ENCODE measurements around the gene STAT5B. TPM values are rescaled to one million over a fixed set of nuclear protein-coding genes. Genes with fewer than 3 reads are reported as not detected.

Gene STAT5B
- total and polyA plus RNA-seq, 9 of the 15 experiments (the other 6 are each of a cell fraction or from before 2014, with no cell fraction given) = 20.8 to 176 (median 92.4) TPM

DNA sequence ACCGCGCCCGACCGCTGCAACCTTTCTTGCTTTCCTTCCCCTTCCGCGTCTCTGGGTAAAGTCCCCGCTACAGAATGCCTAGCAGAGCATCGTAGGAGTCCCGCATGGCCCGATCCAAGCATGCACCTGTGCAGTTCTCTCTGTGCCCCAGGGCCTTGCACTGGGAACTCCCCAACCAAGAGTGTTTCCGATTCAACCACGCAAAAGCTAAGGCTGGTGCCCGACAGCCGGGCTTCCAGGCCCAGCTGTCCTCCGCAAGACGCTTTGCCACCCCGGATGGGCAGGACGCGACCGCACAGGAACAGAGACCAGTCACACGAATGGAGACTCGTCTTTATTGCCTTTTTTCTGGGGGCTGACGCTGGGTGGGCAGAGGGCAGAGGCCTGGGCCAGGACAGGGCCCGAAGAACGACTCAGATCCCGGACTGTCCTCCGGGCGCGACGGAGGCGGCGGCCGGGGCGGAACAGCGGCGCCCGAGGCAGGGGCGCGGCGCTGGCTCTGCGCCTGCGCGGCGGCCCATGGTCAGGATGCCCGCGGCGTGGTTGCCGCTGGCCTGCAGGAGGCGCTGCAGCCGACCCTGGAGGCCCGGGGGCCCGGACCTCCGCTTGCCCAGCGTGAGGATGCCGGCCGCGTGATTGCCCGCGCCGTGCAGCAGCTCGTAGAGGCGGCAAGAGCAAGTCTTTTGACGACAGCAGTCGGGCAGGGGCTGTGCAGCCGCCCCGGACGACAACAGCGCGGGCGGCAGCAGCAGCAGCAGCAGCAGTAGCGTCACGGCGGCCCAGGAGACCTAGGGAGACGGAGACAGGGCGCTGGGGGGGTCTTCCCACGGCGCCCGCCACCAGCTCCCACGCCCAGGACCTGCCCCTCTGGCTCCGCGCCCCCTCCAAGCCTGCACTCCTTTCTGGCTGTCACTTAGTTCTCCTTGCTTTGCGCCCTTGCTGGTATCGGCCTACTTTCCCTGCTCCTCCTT, 92.2 kb downstream of the STAT5B start (continued):
- no peak for TF ChIP-seq EGR1 (conservative IDR thresholded peaks at IDR 0.05)
- peak; percentile 64; the same call in 1 of the 2 replicates for TF ChIP-seq ZBTB1 (CRISPR knock-in tag; IDR thresholded peaks at IDR 0.05; ENCODE audit: borderline replicate concordance, low read depth)
- peak; percentile 84 for TF ChIP-seq RBFOX2 (IDR thresholded peaks at IDR 0.05; ENCODE audit: low read depth, low read length)
- TF ChIP-seq KDM2B (CRISPR knock-in tag; IDR thresholded peaks at IDR 0.05) = peak; percentile 78; the same call in 1 of the 2 replicates
- no peak for TF ChIP-seq YBX1 (IDR thresholded peaks at IDR 0.05)
- TF ChIP-seq, protein P1, sequence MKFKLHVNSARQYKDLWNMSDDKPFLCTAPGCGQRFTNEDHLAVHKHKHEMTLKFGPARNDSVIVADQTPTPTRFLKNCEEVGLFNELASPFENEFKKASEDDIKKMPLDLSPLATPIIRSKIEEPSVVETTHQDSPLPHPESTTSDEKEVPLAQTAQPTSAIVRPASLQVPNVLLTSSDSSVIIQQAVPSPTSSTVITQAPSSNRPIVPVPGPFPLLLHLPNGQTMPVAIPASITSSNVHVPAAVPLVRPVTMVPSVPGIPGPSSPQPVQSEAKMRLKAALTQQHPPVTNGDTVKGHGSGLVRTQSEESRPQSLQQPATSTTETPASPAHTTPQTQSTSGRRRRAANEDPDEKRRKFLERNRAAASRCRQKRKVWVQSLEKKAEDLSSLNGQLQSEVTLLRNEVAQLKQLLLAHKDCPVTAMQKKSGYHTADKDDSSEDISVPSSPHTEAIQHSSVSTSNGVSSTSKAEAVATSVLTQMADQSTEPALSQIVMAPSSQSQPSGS (CRISPR knock-in tag; IDR thresholded peaks at IDR 0.05) = 0 out of 2 replicates have a peak, but pooled peaks have one; percentile 49
- TF ChIP-seq SMARCA4 (IDR thresholded peaks at IDR 0.05) = no peak
- TF ChIP-seq, protein P2, sequence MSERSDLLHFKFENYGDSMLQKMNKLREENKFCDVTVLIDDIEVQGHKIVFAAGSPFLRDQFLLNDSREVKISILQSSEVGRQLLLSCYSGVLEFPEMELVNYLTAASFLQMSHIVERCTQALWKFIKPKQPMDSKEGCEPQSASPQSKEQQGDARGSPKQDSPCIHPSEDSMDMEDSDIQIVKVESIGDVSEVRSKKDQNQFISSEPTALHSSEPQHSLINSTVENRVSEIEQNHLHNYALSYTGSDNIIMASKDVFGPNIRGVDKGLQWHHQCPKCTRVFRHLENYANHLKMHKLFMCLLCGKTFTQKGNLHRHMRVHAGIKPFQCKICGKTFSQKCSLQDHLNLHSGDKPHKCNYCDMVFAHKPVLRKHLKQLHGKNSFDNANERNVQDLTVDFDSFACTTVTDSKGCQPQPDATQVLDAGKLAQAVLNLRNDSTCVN (CRISPR knock-in tag; IDR thresholded peaks at IDR 0.05) = no peak
- peak; percentile 84; the same call in 1 of the 2 replicates for TF ChIP-seq ZNF589 (CRISPR knock-in tag; IDR thresholded peaks at IDR 0.05; ENCODE audit: low read depth)
- TF ChIP-seq, protein P3, sequence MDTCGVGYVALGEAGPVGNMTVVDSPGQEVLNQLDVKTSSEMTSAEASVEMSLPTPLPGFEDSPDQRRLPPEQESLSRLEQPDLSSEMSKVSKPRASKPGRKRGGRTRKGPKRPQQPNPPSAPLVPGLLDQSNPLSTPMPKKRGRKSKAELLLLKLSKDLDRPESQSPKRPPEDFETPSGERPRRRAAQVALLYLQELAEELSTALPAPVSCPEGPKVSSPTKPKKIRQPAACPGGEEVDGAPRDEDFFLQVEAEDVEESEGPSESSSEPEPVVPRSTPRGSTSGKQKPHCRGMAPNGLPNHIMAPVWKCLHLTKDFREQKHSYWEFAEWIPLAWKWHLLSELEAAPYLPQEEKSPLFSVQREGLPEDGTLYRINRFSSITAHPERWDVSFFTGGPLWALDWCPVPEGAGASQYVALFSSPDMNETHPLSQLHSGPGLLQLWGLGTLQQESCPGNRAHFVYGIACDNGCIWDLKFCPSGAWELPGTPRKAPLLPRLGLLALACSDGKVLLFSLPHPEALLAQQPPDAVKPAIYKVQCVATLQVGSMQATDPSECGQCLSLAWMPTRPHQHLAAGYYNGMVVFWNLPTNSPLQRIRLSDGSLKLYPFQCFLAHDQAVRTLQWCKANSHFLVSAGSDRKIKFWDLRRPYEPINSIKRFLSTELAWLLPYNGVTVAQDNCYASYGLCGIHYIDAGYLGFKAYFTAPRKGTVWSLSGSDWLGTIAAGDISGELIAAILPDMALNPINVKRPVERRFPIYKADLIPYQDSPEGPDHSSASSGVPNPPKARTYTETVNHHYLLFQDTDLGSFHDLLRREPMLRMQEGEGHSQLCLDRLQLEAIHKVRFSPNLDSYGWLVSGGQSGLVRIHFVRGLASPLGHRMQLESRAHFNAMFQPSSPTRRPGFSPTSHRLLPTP (IDR thresholded peaks at IDR 0.05; ENCODE audit: borderline replicate concordance, extremely low read depth, insufficient read length) = peak; percentile 14
- peak; percentile 73; the same call in 1 of the 2 replicates for TF ChIP-seq ZNF695 (CRISPR knock-in tag; IDR thresholded peaks at IDR 0.05)
- TF ChIP-seq RAD21 (CRISPR knock-in tag; conservative IDR thresholded peaks at IDR 0.05 in 1 of 2, IDR thresholded peaks at IDR 0.05 in 1 of 2) = peak; percentile 49 to 61; a peak in 3 of 4 replicates
- TF ChIP-seq, protein P4, sequence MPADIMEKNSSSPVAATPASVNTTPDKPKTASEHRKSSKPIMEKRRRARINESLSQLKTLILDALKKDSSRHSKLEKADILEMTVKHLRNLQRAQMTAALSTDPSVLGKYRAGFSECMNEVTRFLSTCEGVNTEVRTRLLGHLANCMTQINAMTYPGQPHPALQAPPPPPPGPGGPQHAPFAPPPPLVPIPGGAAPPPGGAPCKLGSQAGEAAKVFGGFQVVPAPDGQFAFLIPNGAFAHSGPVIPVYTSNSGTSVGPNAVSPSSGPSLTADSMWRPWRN (IDR thresholded peaks at IDR 0.05; ENCODE audit: low read depth) = no peak
- TF ChIP-seq, protein P5, sequence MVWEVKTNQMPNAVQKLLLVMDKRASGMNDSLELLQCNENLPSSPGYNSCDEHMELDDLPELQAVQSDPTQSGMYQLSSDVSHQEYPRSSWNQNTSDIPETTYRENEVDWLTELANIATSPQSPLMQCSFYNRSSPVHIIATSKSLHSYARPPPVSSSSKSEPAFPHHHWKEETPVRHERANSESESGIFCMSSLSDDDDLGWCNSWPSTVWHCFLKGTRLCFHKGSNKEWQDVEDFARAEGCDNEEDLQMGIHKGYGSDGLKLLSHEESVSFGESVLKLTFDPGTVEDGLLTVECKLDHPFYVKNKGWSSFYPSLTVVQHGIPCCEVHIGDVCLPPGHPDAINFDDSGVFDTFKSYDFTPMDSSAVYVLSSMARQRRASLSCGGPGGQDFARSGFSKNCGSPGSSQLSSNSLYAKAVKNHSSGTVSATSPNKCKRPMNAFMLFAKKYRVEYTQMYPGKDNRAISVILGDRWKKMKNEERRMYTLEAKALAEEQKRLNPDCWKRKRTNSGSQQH (CRISPR knock-in tag; IDR thresholded peaks at IDR 0.05) = 0 out of 2 replicates have a peak, but pooled peaks have one; percentile 43
- peak; percentile 64 for TF ChIP-seq GABPB1 (CRISPR knock-in tag; IDR thresholded peaks at IDR 0.05)
- TF ChIP-seq, protein P6, sequence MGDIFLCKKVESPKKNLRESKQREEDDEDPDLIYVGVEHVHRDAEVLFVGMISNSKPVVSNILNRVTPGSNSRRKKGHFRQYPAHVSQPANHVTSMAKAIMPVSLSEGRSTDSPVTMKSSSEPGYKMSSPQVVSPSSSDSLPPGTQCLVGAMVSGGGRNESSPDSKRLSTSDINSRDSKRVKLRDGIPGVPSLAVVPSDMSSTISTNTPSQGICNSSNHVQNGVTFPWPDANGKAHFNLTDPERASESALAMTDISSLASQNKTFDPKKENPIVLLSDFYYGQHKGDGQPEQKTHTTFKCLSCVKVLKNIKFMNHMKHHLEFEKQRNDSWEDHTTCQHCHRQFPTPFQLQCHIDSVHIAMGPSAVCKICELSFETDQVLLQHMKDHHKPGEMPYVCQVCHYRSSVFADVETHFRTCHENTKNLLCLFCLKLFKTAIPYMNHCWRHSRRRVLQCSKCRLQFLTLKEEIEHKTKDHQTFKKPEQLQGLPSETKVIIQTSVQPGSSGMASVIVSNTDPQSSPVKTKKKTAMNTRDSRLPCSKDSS (IDR thresholded peaks at IDR 0.05; ENCODE audit: low read depth, partially characterized antibody) = no peak

Data from K562 (cell line).